ENCODE results near the gene CCDC137.

Gene CCDC137

DNA sequence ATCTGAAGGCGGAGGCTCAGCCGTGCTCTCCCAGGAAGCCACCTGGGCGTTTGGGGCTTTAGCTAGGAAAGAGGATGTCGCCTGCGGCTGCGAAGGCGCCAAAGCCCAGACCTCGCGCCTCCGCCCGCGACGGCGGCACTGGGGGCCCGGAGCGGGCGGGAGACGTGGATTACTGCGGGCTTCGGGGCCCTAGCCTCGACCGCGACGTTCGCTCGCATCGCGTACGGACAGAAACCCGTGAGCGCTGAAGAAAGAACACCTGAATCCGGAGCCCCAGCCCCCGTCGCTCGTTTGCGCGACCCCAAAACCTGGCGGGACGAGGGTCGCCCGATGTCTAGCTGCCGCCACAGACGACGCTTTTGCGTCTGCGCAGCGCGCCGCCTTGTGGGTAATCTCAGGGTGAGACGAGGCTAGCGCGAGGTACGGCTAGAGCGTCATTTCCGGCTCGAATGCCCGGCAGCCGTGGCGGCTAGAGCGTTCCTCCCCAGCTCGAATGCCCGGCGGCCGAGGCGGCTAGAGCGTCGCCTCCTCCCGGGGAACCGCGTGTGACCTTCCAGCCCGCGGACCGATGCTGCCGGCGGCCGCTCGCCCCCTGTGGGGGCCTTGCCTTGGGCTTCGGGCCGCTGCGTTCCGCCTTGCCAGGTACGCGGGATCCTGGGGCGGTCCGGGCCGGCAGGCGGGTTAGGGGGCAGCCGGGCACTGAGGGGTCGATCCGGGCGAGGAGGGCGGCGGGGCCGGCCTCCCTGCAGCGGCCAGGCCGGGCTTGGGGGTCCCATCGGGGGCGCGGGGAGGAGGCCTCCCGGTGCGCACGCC is 36.6 kb downstream of the CCDC137 start, which contains the start of gene MRPL12:
Gene MRPL12 (plus strand): TSS at position 434 of the 813 bp plus-strand sequence. CDS start 135 bp downstream, at position 569.
- DNase-seq (ENCODE audit: low read depth in 2 of 2) = peak; percentile 78 to 88

DNA sequence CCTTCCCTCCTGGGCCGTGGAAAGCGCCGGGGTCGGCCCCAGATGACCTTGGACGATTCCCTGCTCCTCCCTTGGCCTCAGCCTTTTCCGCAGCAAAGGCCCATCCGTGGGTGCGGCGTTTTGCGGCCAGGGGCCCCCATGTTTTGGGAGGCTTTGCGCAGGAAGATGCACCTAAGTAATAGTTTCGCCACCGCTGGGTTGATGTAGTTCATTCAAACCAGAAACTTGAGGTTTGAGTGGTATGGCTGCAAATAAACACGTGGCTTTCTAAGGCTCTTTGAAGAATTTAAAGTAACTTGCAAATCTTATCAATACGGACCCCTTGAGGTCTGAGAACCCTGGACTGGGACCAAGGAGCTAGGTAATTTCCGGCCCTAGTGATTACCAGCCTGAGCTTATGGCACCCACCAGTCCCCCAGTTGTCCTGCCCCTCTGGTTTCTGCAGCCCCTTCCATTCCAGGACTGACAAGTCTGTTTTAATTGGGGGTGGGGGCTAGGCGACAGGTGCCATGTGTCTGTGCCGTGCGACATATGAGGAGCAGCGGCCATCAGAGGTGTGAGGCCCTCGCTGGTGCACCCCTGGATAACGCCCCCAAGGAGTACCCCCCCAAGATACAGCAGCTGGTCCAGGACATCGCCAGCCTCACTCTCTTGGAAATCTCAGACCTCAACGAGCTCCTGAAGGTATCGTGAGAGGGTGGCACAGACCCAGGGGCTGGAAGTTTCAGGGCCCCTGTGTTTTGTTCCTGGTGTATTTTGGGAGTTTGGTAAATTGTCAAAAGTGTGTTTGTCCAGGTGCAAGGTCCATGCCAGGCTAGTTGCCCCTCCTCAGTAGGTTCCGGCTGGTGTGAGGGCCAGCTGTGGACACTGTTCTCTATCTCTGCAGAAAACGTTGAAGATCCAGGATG is 37.5 kb downstream of the CCDC137 start:
- DNase-seq (ENCODE audit: low read depth in 2 of 2) = no peak

DNA sequence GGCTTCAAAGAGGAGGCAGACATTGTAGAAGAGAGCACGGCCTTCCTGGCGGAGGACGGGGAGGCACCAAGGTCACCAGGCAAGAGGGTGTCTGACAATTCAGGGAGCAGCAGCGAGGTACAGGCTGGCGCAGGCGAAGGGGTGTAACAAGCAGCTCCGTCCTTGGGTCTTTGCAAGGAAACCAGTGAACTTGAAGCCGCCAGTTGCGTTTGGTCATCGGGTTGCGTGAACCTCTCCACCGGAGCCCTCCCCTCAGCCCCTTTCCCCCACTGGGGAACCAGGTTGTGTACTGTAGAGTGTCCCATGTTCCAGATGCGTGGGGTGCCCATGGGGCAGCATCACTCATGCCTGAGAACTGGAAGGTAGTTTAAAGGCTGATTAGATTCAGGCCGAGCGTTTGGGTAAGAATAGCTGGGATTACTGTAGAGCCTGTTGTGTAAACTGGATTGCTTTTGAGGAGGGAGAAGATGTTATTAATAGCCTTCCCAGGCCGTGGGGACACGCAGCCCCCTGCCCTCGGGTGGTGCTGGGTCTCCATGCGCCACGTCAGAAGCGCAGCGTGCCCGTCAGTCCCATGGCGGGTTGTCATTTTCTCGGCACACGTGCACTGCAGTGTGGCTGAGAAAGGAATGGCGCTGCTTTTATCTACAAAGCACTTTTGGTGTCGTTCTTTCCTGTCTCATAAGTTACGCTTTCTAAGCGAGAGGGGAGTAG is 39.1 kb downstream of the CCDC137 start:
- DNase-seq (ENCODE audit: low read depth in 2 of 2) = no peak

DNA sequence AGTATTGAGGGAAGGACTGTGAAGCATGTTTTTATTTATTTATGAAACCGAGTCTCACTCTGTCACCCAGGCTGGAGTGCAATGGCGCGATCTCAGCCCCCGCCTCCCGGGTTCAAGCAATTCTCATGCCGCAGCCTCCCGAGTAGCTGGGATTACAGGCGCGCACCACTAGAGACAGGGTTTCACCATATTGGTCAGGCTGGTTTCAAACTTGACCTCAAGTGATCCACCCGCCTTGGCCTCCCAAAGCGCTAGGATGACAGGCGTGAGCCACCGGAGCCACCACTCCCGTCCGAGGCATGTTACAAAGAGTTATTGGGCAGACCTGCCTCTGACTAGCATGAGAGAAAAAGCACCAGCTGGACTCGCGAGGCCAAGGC is 39.7 kb downstream of the CCDC137 start:
- DNase-seq (ENCODE audit: low read depth in 2 of 2) = no peak

DNA sequence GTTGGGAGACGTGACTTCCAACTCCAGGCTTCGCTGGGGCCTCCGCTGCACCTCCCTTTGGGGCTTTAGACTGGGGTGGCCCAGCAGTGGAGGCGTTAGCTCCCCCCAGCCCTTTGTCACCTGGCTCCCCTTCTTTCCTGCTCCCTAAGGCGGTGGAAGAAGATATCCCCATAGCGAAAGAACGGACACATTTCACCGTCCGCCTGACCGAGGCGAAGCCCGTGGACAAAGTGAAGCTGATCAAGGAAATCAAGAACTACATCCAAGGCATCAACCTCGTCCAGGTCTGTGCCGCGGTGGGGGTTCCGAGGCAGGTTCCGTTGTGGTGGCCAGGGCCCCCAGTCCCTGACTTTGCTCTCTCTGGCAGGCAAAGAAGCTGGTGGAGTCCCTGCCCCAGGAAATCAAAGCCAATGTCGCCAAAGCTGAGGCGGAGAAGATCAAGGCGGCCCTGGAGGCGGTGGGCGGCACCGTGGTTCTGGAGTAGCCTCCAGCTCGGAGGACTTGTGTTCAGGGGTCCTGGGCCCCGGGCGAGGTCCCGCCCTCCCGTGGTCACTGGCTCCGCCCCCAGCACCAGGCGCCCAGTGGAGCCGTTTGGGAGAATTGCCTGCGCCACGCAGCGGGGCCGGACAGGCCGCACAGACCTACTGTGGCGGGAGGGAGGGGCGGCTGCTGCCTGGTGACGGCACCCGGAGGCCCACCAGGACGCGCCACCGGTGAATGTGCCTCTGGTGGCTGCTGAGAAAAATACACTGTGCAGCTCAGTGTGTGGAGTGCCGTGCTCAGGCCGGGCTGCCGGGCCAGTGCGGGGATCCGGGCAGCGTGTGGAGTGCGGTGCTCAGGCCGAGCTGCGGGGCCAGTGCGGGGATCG is 40.5 kb downstream of the CCDC137 start:
- DNase-seq (ENCODE audit: low read depth in 2 of 2) = no peak

DNA sequence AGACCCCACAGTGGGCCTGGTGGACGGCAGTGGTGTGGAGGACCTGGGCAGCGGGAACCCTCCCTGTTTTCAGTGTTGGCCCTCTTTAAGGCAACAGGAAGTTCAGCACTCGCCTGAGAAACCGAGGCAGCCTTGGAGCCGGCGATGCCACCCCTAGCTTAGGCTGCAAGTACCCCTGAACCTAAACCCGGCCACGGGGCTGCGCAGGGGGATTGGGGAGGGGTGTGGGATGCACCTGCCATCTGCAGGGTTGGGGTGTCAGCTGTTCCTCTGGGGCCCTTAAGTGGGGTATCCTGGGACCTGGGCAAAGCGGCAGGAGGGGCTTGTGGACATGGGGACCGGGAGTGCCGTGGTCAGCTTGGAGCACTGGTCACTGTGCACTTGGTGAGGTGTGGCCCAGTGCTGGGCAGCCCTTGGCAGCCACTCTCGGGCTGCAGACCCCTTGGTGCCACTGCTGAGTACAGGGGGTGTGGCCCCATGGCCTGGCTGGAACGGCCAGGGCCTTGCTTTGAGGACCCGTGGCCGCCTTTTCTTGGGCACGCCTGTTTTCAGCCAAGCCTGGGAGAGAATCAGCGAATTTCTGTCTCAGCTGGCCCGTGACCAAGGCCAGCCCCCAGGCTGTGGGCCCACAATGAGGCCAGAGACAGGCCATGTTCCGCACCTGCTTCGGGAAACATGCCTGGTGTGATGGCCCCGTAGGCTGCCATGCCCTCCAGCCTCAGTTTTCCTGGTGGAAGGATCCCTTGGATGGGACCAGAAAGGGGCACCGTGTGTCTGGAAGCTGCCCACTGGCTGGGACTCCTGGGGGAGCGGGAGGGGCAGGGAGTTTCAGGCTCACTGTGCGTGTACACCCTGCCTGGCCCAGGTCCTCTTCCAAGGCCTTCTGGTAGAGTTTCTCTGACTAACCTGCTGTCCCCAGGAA is 41.4 kb downstream of the CCDC137 start:
- DNase-seq (ENCODE audit: low read depth in 2 of 2) = no peak

DNA sequence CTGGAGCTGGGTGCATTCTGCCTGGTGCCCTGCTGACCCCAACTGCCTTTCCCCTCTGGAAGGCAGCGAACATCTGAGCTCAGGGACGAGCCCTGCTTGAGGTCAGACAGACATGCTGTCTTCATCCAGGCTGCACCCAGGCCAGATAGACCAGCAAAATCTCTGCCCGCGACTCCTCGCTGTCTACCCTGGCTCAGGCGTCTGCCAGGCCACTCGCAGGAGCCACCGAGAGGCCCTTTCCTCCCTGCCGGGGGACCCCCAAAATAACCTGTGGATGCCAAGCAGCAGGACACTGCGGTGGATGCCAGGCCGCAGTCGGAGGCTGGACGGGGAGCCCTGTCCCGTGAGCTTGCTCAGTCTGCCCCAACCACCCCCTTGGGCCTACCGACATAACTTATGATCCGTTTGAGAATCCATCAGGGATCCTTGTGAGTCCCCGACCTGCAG is 42.2 kb downstream of the CCDC137 start:
- DNase-seq (ENCODE audit: low read depth in 2 of 2) = no peak

DNA sequence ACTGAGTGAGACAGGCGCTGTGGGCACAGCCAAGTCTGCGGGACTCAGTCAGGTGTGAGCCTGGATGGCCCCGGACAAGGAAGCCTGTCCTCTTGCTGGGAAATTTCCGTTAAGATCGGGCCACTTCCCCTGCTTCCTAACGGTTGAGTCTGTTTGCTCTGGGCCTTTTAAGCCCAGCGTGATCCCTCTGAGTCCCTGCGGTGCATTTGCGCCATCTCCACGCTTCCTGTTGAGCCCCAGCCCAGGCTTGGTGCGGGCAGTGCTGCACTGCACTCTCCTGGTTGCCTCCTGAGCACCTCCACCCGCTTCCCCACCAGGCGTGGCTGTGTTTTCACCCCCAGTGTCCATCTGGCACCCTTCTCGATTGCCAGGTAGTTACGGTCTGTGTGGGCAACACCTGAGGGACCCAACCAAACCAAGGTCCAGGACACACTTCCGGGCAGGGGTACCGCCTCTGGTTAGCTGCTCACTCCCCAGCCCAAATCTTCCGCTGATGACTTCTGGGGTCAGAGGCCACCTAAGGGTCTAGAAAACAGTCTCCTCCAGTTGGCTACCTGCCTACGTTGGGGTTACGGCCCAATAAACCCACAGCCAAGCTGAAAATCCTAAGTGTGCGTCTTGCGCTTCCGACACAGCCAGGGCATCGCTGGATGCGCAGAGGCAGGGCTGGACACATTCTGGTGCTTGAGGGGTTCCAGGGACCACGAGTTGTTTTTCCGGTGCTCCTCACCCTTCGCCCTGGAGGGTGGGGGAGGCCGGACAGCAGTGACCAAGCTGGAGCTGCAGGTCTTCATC is 44.2 kb downstream of the CCDC137 start:
- no peak for DNase-seq (ENCODE audit: low read depth in 2 of 2)

DNA sequence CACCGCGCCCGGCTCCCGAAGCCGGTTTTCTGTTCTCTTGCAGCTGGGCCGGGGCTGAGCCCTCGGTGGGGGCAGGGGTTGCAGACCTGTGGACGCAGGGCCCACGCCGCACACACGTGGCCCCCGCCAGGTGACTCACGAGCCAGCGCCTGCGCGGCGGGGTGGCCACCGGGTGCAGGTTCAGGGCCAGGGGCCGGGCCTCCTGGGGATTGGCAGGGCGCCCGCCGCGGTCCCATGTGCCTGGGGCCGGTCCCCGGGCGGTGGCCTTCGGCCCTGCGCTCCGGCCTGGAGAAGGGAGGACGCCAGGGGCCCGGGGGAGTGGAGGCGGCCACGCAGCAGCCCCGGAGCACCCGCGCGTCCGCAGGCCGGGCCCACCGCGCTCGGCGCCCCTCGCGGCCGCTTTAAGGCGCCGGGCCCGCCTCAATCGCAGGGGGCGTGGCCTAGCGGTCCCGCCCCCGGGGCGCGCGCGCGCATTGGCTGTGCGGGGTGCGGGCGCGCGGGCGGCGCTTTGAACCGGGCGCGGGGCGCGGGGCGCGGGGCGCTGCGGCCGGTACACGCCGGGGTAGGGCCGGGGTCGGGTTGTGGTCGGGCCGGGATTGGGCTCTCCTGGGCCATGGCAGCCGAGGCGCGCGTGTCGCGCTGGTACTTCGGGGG is 45.4 kb downstream of the CCDC137 start, which contains the start of gene SLC25A10:
Gene SLC25A10 (plus strand): TSS at position 471 of the 654 bp plus-strand sequence. CDS start 143 bp downstream, at position 614.
- peak; percentile 55 to 80 for DNase-seq (ENCODE audit: low read depth in 2 of 2)

DNA sequence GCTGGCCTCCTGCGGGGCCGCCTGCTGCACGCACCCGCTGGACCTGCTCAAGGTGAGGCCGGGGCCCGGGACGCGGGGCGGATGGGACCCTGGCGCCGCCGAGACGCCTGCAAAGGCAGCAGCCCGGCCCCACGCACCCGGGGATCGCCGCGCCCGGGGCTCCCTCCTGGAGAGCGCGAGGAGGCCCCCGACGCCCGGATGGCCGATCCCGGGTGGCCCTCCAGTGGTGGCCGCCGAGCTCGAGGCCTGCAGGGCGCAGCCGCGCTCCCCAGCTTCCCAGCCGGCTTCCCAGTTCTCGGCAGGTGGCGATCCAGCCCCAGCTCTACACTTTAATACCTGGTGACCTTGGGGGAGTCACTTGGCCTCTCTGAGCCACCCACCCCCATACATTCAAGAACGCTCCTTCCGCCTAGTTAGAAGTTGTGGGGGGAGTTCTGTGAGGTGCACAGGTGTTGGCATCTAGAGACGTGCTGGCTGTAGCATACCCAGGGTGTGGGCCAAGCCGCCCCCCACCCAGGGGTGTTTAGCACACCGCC is 46.0 kb downstream of the CCDC137 start:
- DNase-seq (ENCODE audit: low read depth in 2 of 2) = no peak

DNA sequence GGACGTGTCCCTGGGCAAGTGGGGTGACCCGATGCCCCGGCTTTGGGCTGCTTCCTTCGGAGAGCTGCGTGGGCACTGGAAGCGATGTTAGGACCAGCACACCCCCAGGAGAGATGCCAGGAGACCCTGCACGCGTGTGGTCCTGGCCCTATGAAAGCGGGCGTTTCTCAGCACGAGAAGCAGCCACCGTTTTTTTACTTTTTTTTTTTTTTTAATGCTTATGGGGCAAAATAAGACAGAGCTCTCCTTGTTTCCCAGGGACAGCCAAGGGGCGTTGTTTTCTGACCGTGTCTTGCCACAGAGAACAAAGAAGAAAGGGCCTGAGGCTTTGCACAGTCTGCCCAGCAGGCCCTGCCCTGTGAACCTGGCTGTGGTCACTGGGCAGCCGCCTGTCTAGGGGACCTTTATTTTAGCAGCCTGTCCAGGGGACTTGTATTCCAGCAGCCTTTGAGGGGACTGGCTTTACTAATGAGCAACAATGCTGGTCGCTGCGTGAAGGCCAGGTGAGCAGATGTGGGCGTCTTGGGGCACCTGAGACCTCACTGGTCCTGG is 46.5 kb downstream of the CCDC137 start:
- DNase-seq (ENCODE audit: low read depth in 2 of 2) = no peak

DNA sequence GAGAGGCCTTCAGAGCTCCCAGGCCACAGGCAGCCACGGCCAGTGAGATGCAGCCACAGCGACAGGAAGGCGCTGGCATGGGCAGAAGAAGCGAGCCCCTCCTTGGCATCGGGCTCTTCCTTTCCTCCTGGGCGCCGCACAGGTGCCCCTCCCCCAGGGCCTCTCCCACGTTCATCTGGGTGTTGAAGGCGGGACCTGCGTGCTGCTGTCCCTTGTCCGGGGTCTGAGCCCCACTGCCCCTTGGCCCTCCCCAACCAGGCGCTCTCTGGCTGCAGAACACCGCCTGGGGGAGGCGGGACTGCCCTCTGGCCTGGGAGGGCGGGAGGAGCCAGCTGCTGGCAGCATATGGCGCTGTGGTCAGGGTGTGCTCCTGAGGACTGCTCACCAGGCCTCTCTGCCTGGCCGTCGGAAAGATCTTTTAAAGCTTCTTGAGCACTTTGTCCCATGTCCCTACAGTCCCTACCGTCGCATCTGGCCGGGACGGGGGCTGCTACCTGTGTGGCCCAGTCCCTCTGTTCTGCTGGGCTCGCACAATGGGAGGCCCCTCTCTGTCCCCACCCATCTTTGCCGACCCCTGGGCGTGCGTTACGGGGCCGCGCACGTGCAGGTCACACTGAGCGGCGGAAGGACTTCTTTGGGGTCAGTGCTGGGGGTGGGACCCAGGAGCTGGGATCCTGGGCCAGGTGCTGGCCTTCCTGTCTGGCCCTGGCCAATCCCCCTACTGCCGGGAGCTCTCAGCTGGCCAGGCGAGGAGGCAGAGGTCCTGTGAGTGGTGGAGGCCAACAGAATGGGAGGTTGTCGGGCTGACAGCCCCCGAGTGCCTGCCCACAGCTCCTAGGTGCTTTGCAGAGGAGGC is 47.2 kb downstream of the CCDC137 start:
- DNase-seq (ENCODE audit: low read depth in 2 of 2) = no peak

DNA sequence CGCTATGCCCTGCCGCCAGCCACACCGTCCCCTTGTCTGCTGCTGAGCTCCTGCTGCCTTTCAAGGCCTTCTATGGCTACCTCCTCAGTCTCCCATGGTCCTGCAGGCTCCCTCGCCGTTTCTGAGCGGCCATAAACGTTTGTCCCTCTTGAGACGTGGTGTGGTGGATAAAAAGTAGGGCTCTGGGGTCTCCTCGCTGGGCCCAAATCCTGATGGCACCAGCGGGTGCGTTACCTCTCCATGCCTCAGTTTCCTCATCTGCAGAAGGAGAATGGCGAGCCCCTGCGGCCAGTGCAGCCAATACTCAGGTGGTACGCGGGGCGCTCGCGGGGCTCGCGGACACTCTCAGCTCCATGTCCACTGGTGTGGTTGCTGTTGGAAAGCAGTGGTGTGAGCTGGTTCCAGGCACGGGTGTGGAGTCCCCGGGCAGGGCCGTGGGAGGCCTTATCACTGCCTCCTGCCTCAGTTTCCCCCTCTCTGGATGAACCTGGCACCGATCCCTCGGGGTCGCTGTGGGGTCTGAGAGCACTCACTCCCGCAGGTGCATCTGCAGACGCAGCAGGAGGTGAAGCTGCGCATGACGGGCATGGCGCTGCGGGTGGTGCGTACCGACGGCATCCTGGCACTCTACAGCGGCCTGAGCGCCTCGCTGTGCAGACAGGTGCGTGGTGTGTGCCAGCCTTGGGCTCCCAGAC is 48.0 kb downstream of the CCDC137 start:
- no peak for DNase-seq (ENCODE audit: low read depth in 2 of 2)

DNA sequence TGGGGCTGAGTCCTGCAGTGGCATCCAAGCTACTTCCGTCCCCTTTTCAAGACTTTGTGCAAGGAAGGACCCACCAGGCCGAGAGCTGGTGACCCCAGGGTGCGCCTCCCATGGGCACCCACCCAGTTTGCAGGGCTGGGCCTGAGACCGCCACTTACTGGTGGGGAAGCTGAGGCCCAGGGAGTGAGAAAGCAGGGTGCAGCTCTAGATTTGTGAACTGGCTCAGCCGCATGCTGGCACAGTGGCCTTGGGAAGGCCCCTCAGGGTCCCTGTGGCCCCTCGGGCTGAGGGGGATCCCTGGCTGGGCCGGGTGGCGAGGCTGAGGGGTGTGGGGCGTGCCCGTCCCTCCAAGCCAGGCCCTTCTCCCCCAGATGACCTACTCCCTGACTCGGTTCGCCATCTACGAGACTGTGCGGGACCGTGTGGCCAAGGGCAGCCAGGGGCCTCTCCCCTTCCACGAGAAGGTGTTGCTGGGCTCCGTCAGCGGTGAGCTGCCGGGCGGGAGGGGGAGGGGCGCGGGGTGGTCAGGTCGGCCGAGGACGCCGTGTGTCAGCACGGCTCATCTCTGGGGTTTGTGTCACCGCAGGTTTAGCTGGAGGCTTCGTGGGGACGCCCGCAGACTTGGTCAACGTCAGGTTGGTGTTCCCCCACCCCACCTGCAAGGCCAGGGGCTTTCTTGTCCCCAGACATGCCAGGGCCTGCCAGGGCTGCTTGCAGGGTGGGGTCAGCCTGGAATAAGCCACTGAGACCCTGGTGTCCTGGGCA is 48.8 kb downstream of the CCDC137 start:
- DNase-seq (ENCODE audit: low read depth in 2 of 2) = no peak

DNA sequence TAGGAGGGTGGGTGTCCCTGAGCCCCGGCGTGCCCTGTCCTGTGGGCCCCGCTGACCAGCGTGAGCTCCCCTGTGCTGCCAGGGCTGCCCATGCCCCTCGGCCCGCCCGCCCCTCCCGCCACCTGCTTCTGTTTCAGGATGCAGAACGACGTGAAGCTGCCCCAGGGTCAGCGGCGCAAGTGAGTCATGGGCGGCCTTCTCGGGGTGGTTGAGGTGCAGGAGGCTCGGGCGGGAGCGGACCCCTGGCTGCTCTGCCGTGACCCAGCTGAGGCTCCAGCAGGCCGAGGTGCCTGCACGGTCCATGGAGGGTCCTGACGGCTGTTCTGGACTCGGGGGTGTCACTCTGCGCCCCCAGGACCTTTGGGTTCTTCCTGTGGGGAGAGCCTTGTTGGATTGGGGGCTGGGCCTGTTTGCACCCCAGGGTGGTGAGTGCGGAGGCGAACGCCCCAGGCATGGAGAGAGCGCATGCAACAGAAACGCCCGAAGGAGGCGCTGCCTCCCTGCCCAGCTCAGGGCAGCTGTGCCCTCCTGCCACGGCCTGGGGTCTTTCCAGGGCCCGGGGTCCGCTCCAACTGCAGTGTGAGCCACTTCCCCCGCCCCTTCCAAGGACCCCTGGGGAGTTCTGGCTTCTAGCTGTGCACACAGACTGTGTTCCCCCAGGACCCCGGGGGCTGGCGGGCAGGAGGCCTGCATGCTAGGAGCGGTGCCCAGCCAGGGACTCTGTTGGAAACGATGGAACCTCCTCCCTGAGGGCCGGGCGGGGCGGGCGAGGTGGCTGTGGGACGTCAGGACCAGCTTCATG is 49.5 kb downstream of the CCDC137 start:
- DNase-seq (ENCODE audit: low read depth in 2 of 2) = no peak

Measured in stimulated activated CD8-positive, alpha-beta memory T cell treated with anti-CD3 and anti-CD28 coated beads, Interleukin-7, amount 100 ng/mL, for 4 hours (primary cell).